CD14-positive monocyte (primary cell): ENCODE results near the gene KIF21A. TPM values are rescaled to one million over a fixed set of nuclear protein-coding genes. Genes with fewer than 3 reads are reported as not detected.

Source experiments
- DNase-seq, 3 donors: peaks; one replicate each; pipeline ENCODE4 v3.0.0-alpha.2; 2011 to 2022
- H2AFZ ChIP-seq: 2 replicates; pipeline ENCODE4 v1.6.0; 2012; ENCODE audit warnings: mild to moderate bottlenecking, low read depth, low read length, inconsistent platforms; ENCODE audit not compliant: insufficient read depth, poor library complexity, severe bottlenecking
- H3K27ac ChIP-seq, 2 donors: 1 replicate in 1 of 2; 2 replicates in 1 of 2; pipeline ENCODE4 v1.5.1; 2012 to 2013; ENCODE audit warnings: low read length in 2 of 2, control low read depth in 1 of 2, inconsistent platforms in 1 of 2, low read depth in 1 of 2, mild to moderate bottlenecking in 1 of 2
- H3K27me3 ChIP-seq, 2 donors: one replicate each; pipeline versions ENCODE4 v1.6.0 to v1.6.1; 2011 to 2013; ENCODE audit warnings: low read length in 2 of 2; ENCODE audit not compliant: control insufficient read depth in 2 of 2, insufficient read depth in 2 of 2
- H3K36me3 ChIP-seq, 2 donors: replicated peaks in 1 of 2; 1 replicate in 1 of 2; 2 replicates in 1 of 2; pipeline versions ENCODE4 v1.5.1 to v1.6.1; 2012 to 2013; ENCODE audit warnings: low read length in 2 of 2, control low read depth in 1 of 2, inconsistent platforms in 1 of 2, mild to moderate bottlenecking in 1 of 2; ENCODE audit not compliant: insufficient read depth in 2 of 2, control insufficient read depth in 1 of 2
- H3K4me1 ChIP-seq, 2 donors: 1 replicate in 1 of 2; 2 replicates in 1 of 2; pipeline versions ENCODE4 v1.5.1 to v1.6.1; 2012 to 2013; ENCODE audit warnings: low read length in 2 of 2, control low read depth in 1 of 2, inconsistent platforms in 1 of 2, mild to moderate bottlenecking in 1 of 2, moderate library complexity in 1 of 2; ENCODE audit not compliant: insufficient read depth in 2 of 2, control insufficient read depth in 1 of 2
- H3K4me2 ChIP-seq: replicated peaks from 2 replicates; pipeline ENCODE3; 2012; ENCODE audit warnings: low read length, moderate library complexity, mild to moderate bottlenecking; ENCODE audit not compliant: poor library complexity, severe bottlenecking; ENCODE audit errors: extremely low read depth
- H3K4me3 ChIP-seq, 3 experiments: fragments of 200-600 bp in 1 of 3; sonication (generic) in 1 of 3; replicated peaks in 1 of 3; 1 replicate in 2 of 3; 2 replicates in 1 of 3; pipeline ENCODE4 v1.5.1; 2011 to 2013; ENCODE audit warnings: low read length in 3 of 3, mild to moderate bottlenecking in 3 of 3, control low read depth in 2 of 3, low read depth in 2 of 3, inconsistent platforms in 1 of 3, moderate library complexity in 1 of 3
- H3K79me2 ChIP-seq: 2 replicates; pipeline ENCODE4 v1.6.0; 2012; ENCODE audit warnings: mild to moderate bottlenecking, control low read depth, inconsistent platforms, low read length, moderate library complexity; ENCODE audit not compliant: insufficient read depth
- H3K9ac ChIP-seq: 2 replicates; pipeline ENCODE4 v1.6.0; 2017; ENCODE audit warnings: low read length, mild to moderate bottlenecking; ENCODE audit not compliant: insufficient read depth, poor library complexity, severe bottlenecking
- H3K9me3 ChIP-seq, 2 donors: replicated peaks in 1 of 2; 1 replicate in 1 of 2; 2 replicates in 1 of 2; pipeline versions ENCODE4 v1.5.1 to v1.6.1; 2012 to 2013; ENCODE audit warnings: low read length in 2 of 2, control low read depth in 1 of 2; ENCODE audit not compliant: control insufficient read depth in 1 of 2, insufficient read depth in 1 of 2
- H4K20me1 ChIP-seq: 2 replicates; pipeline ENCODE4 v1.6.0; 2012; ENCODE audit warnings: mild to moderate bottlenecking, low read length, control low read depth, moderate library complexity; ENCODE audit not compliant: insufficient read depth
- H3K27ac Mint-ChIP-seq, 7 donors: one replicate each; pipeline ENCODE4 v1.8.0; 2020; ENCODE audit warnings: mild to moderate bottlenecking in 7 of 7, mixed read lengths in 7 of 7, moderate library complexity in 6 of 7, inconsistent platforms in 2 of 7
- H3K27me3 Mint-ChIP-seq, 3 donors: one replicate each; pipeline ENCODE4 v1.8.0; 2021 to 2022; ENCODE audit warnings: low read depth in 3 of 3, mild to moderate bottlenecking in 3 of 3, mixed read lengths in 3 of 3, moderate library complexity in 3 of 3, inconsistent platforms in 1 of 3
- H3K36me3 Mint-ChIP-seq, 2 donors: one replicate each; pipeline ENCODE4 v1.8.0; 2020; ENCODE audit warnings: mixed read lengths in 2 of 2, inconsistent platforms in 1 of 2, mild to moderate bottlenecking in 1 of 2
- H3K4me1 Mint-ChIP-seq: one replicate; pipeline ENCODE4 v1.8.0; 2020; ENCODE audit warnings: mild to moderate bottlenecking, mixed read lengths
- H3K4me3 Mint-ChIP-seq, 2 donors: one replicate each; pipeline ENCODE4 v1.8.0; 2020; ENCODE audit warnings: mild to moderate bottlenecking in 2 of 2, mixed read lengths in 2 of 2, moderate library complexity in 1 of 2
- H3K9me3 Mint-ChIP-seq, 7 donors: one replicate each; pipeline ENCODE4 v1.8.0; 2020 to 2022; ENCODE audit warnings: mixed read lengths in 7 of 7, mild to moderate bottlenecking in 6 of 7, moderate library complexity in 6 of 7, inconsistent platforms in 2 of 7
- CTCF ChIP-seq: fragments of 200-600 bp; IDR thresholded peaks from one replicate; pipeline ENCODE4 v1.8.0; 2022; ENCODE audit warnings: antibody characterized with exemption, mild to moderate bottlenecking
- WGBS: methylation state at CpG from one replicate; pipeline ENCODE4 v1.1.5; 2013; ENCODE audit warnings: missing lambda C conversion rate; ENCODE audit not compliant: insufficient coverage; 5-methylcytosine and 5-hydroxymethylcytosine counted together
- intact Hi-C, 2 donors: fragments of 100-400 bp; cut with micrococcal nuclease; formaldehyde crosslinking; loops; one replicate each; pipeline versions ENCODE4 v1.15.0 to v1.15.1; 2023
- polyA plus RNA-seq, 3 donors: library from polyadenylated mRNA; depleted of rRNA in 1 of 3; unstranded in 2 of 3; stranded (reverse) in 1 of 3; fragments of 300-500 nt in 2 of 3; fragments of >200 nt in 1 of 3; fragmentation: Illumina TruSeq in 2 of 3; gene quantifications; 1 replicate in 2 of 3; 2 replicates in 1 of 3; pipeline ENCODE4 v1.2.3, GENCODE V29; 2012 to 2021

KIF21A gene
- polyA plus RNA-seq, 3 donors = 0.03 to 0.05 TPM; not detected in 1

- H3K36me3 ChIP-seq = no peaks in the 10 kb centered on the region
- H3K27ac ChIP-seq = no peak overlapping the region
- Mint-ChIP-seq H3K9me3 (peaks cover 0 to 2% (median 0%) of the 10 kb centered on the region in 7 donors), H3K27me3 (peaks cover 0 to 1% (median 0%) of the 10 kb centered on the region in 3 donors), H3K27ac (no peak overlapping the region), H3K36me3 (no peaks in the 10 kb centered on the region), H3K4me1 (no peaks in the 10 kb centered on the region), H3K4me3 (no peak overlapping the region)
- H3K79me2 ChIP-seq = no peaks in the 10 kb centered on the region
- no peak for TF ChIP-seq CTCF
- no peak overlapping the region for H3K4me2 ChIP-seq
- intact Hi-C loops = no loop called here
- 95% methylated on average over 9 of the region's 10 CpGs for WGBS
- DNase-seq = no peak
- H3K4me1 ChIP-seq = no peaks in the 10 kb centered on the region
- H4K20me1 ChIP-seq = no peaks in the 10 kb centered on the region
- no peaks in the 10 kb centered on the region for H3K9me3 ChIP-seq
- H3K27me3 ChIP-seq = no peaks in the 10 kb centered on the region
- H3K4me3 ChIP-seq = no peak overlapping the region
- H3K9ac ChIP-seq = no peak overlapping the region
- no peak overlapping the region for H2AFZ ChIP-seq
Observed at GRCh38 chr12:39380090-39380489, 62.8 kb downstream of the KIF21A start.

- Histone ChIP-seq H4K20me1 (no peaks in the 10 kb centered on the region), H3K27me3 (no peaks in the 10 kb centered on the region), H3K9me3 (no peaks in the 10 kb centered on the region), H3K4me2 (no peak overlapping the region), H3K4me3 (no peak overlapping the region), H3K27ac (no peak overlapping the region), H3K4me1 (no peaks in the 10 kb centered on the region), H3K36me3 (no peaks in the 10 kb centered on the region), H2AFZ (no peak overlapping the region), H3K79me2 (no peaks in the 10 kb centered on the region), H3K9ac (no peak overlapping the region)
- no peak for TF ChIP-seq CTCF
- Mint-ChIP-seq H3K27me3 (peaks cover 0 to 1% (median 0%) of the 10 kb centered on the region in 3 donors), H3K27ac (no peak overlapping the region), H3K4me3 (no peak overlapping the region), H3K9me3 (peaks cover 0 to 2% (median 0%) of the 10 kb centered on the region in 7 donors), H3K4me1 (no peaks in the 10 kb centered on the region), H3K36me3 (no peaks in the 10 kb centered on the region)
- intact Hi-C loops = no loop called here
- no CpG with 5 or more reads among the region's 1 CpG for WGBS
- no peak for DNase-seq
Observed at GRCh38 chr12:39378341-39378740, 64.6 kb downstream of the KIF21A start.
